Fibroblast of skin of back (primary cell): ENCODE results near the gene WDR43. TPM values are rescaled to one million over a fixed set of nuclear protein-coding genes. Genes with fewer than 3 reads are reported as not detected.
A peak's percentile ranks its signal among the peaks of the same experiment; 100 is the strongest.

Source experiments
- DNase-seq: peaks from one replicate; pipeline ENCODE4 v3.0.0-alpha.2; 2013
- polyA plus RNA-seq, 2 experiments: library from polyadenylated mRNA; unstranded; fragments of 120-200 nt; gene quantifications; one replicate each; pipeline ENCODE4 v1.2.1, GENCODE V29; 2013; ENCODE audit not compliant: insufficient read length in 2 of 2

WDR43 gene, protein sequence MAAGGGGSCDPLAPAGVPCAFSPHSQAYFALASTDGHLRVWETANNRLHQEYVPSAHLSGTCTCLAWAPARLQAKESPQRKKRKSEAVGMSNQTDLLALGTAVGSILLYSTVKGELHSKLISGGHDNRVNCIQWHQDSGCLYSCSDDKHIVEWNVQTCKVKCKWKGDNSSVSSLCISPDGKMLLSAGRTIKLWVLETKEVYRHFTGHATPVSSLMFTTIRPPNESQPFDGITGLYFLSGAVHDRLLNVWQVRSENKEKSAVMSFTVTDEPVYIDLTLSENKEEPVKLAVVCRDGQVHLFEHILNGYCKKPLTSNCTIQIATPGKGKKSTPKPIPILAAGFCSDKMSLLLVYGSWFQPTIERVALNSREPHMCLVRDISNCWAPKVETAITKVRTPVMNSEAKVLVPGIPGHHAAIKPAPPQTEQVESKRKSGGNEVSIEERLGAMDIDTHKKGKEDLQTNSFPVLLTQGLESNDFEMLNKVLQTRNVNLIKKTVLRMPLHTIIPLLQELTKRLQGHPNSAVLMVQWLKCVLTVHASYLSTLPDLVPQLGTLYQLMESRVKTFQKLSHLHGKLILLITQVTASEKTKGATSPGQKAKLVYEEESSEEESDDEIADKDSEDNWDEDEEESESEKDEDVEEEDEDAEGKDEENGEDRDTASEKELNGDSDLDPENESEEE
- 35.0 TPM for polyA plus RNA-seq (2013, experiment 1 of 2; ENCODE audit: insufficient read length)
- polyA plus RNA-seq (2013, experiment 2 of 2; ENCODE audit: insufficient read length) = 23.5 TPM

DNA sequence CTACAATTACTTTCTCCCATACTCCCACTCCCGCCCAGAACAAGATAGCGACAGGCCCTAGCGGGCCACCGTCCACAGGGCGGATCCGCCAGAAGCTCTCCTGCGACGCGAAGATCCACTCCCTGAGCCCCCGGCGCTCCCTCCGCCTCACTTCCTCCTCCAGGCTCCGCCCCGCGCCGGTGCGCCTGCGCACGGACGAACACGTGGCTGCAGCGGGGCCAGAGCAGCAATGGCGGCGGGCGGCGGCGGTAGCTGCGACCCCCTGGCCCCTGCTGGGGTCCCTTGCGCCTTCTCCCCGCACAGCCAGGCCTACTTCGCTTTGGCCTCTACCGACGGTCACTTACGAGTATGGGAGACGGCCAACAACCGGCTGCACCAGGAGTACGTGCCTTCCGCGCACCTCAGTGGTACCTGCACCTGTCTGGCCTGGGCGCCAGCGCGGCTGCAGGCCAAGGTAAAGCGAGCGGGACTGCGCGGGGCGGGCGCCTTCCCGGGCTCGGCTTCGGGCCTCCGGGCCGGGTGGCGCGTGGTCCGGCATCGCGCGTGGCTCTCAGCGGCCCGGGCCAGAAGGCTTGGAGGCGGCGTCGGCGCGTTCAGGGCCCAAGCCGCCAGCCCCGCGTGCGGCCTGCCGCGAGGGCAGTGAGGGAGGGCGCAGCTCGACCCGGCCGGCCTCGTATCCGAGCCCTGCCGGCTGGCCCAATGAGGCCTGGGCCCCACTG is at the start of gene WDR43:
Gene WDR43, plus strand, starts transcription at position 198 of the 719 bp plus-strand sequence. Its CDS starts 32 bp downstream, at position 230.
- DNase-seq = peak; percentile 99

DNA sequence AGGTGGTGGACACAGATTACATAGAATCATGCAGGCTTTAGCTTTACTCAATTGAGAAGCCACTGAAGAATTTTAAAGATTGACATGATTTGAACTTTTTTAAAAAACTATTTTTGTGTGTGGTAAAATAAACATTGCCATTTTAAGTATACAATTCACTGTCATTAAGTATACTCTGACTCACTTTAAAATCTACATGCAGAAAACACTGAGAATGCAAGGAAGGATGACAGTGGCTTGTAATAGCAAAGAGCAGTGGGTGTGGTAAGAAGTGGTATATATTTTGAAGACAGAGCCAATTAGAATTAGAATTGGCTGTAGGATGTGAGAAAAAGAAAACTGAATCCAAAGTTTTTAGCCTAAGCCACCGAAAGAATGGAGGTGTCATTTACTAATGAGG is 39.3 kb upstream of the WDR43 start:
- peak; percentile 62 for DNase-seq

DNA sequence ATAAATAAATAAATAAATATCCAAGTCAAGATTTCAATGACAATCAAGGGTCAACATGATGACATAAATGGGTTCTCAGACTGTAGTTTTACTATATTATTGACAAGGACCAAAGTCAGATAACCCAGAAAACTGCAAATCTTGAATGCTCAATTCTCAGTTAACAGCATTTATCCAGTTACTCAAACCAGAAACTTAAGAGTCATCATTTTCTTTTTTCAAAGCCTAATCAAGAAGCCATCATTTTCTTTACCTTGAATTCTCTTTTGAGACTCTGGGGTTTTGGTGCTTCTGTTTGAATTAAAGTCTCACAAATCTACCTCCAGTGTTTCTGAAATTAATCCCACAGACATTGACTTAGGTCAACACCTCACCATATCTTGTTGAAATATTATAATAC is 38.5 kb upstream of the WDR43 start:
- no peak for DNase-seq

DNA sequence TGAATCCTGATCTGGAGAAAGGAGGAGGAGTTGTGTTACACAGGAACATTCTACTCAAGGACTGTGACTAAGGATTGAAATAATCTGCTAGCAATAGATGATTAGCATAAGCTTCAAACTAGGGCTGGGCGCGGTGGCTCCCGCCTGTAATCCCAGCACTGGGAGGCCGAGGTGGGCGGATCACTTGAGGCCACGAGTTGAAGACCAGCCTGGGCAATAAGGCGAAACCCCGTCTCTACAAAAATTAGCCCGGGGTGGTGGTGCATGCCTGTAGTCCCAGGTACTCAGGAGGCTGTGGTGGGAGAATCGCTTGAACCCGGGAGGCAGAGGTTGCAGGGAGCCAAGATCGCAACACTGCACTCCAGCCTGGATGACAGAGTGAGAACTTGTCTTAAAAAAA is 25.9 kb upstream of the WDR43 start:
- DNase-seq = no peak

DNA sequence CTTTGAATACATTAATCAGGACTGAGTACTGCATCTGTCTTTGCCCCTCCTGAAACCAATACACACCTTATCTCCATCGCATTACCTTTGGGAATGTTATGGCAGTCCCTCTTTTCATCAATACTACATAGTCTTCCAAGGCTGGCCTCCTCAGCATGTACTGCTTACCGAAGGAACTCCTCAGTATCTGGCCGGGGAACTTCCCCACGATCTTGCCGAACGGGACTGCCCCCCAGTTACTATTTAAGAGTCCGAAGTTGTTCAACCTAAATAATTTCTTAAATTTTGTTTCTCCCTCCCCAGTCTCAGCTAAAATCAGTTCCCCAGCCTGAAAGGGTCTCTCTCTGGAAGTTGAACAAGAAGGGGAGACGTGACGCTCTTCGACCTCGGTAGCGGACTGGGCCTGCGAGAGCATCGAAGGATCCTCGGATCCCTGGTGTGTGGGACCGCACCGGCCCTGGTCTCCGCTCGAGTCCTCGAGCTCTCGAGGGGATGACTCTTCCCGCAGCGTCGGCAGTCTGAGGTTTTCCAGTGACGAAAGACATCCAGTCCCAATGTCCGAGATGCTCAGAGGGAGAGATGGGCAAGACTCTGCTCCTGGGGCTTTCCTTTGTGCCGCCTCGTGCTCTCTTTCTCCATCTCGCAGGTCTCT is 24.8 kb upstream of the WDR43 start:
- no peak for DNase-seq

DNA sequence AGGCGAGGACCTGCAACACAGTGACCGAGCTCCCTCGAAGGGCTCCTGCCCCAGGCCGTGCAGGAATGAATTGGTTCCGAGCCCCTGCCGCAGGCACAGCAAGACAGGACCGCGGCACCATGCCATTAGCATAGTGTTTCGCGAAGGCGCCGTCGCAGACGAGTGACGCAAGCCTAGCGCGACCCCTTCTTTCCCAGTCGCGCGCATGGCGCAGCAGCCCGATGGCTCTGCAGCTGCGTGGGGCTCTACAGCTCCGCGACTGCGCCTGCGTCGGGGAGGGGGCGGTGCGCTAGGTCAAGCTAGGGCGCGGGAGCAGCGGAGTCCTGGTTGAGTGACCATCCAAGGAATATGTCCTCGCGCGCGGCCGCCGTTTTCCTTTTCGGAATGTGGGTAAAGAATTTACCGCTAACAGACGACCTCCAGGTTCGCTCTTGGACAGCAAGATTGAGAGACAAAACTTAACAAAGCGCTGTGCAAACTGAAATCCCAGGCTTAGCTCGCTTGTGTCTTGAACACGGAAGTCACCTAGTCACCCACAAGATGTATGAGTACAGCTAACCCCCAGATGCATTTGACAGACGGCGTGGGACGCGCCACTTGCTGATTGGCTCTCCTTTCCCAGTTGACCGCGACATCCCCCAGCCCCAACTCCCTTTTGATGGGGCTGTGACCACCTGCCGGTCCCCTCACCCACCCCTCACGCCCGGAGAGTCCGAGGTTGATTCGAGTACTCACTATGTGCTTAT is 24.1 kb upstream of the WDR43 start, which contains the start of gene TRMT61B:
Gene TRMT61B, minus strand, starts transcription at position 164 of the 746 bp plus-strand sequence. Its CDS starts 32 bp downstream, at position 132.
- DNase-seq = peak; percentile 94

DNA sequence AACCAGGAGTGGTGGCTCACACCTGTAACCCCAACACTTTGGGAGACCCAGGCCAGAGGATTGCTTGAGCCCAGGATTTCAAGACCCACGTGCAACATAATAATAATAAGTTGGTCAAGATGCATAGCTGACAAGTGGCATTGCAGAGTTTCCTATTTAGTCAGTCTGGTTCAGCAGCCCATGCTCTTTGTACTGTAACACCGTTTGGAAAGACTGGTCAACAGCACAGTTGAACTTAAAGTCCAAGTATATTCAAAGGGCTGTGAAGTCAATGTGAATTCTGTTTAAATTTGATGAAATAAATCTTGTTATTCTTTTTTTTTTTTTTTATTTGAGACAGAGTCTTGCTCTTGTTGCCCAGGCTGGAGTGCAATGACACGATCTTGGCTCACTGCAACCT is 22.8 kb upstream of the WDR43 start:
- DNase-seq = no peak

DNA sequence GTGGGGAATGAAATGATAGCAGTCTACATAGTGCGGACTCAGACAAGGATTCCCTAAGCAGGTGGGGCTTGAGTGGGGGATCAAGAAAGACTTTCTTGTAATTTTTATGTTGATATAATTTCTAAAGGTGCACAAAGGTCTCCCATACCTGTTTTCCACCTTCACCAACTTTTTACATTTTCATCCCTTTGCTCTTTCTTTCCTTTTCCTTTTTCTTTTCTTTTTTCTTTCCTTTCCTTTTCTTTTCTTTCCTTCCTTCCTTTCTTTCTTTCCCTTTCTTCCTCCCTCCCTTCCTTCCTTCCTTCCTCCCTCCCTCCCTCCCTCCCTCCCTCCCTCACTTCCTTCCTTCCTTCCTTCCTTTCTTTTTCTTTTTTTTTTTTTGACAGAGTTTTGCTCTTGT is 14.3 kb upstream of the WDR43 start:
- DNase-seq = no peak

DNA sequence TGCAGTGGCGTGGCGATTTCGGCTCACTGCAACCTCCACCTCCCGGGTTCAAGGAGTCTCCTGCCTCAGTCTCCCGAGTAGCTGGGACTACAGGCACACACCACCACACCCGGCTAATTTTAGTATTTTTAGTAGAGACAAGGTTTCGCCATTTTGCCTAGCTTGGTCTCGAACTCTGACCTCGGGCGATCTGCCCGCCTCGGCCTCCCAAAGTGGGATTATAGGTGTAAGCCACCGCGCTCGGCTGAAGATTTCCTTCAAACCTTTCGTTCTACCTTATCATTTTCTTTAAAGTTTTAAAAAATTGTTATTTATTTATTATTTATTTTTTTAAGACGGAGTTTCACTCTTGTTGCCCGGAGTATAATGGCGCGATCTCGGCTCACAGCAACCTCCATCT is 979 bp upstream of the WDR43 start:
- no peak for DNase-seq

DNA sequence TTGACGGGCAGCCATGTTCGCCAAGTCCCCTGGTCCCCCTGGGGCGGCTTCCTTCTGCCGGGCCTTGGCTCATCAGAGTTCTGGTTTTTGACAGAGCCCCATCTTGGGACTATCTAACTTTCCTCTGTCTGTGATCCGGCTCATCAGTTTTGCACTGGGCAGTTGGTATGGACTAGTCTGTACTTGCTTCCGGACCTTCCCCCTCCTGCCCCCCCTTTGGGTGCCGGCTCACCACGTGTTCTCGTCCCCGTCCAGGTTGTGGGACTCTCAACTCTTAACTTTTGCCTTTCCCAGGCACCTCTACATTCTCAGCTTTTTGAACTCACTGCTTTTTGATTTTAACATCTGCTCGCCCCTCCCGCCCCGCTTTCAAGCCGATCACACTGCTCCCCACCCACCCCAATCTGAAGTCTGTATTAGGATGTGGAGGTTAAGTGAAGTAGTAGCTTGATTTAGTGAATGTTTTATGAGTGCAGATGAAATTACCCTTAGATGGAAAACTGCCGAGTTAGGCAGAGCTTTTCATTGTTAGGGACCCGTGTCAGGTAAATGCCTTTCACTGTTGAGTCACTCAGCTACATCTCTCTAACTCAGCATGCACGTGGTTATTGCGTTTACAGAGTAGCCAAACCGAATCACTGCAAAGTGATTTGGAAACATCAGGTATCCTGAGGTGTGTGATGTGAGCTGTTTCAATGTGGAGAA is 874 bp downstream of the WDR43 start:
- peak; percentile 32 for DNase-seq

DNA sequence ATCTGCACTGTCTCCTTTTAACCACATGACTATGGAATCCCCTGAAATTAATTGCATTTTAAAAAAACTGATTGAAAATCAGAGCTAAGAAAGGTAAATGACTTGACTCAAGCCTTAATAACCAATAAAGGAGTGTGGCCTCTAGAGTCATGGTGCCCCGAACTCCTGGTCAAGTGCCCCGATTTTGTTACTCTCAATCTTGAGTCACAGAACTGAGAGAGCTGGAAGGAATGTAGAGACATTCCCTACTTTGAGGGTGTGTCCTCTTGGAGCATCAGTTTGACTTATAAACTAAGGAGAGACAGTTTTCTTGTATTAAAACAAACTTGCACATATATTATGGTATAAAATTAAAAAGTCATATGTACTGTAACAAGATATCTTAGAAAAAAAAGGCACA is 2.4 kb downstream of the WDR43 start:
- DNase-seq = peak; percentile 71

DNA sequence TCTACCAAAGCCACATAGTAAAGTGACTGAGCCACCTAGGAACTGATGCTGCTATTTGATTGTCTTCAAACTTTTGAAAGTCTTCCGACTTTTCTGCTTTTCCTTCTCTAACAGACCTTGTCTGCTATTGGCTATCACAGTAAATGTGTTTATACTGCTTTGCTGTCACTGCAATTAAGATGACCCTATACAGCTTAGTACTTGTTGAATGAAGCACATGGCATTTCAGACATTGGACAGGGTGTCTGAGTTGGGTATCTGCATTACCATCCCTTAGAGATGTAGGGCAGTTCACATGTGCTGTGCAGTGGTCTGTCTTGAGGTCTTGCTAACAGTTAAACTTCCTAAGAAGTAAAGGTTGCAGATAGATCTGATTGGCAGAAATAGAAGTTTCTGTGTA is 3.6 kb downstream of the WDR43 start:
- no peak for DNase-seq

DNA sequence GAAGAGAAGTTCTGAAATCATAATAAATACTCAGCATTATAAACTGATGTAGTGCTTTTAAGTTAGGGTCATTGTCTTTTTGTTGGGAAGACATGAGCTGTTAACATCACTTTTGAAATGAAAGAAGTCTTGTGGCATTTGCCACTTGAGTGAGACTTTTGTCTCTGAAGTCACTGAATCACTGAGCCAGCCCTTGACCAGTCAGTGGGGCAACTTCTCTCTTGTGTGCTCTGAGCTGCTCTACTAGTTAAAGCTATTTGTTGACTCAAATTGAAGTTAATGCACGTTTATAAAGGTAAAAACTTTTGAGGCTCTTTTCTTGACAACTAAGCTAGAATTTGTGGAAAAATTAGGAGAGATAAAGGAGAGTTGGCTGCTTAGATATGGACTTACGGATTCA is 6.7 kb downstream of the WDR43 start:
- no peak for DNase-seq

DNA sequence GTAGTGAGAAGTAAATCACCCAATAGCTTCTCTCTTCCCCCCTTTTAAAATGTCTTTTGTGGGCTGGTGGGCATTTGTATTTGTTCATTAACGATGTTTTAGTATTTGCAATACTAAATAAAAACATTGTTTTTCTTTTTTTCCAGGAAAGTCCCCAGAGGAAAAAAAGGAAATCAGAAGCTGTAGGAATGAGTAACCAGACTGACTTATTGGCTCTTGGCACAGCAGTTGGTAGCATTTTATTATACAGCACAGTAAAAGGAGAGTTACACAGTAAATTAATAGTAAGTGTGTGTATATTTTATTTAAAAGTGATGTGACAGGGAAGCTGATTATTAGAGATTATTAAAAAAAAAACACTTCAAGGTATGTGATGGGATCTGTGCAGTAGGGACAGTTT is 7.4 kb downstream of the WDR43 start:
- DNase-seq = no peak

DNA sequence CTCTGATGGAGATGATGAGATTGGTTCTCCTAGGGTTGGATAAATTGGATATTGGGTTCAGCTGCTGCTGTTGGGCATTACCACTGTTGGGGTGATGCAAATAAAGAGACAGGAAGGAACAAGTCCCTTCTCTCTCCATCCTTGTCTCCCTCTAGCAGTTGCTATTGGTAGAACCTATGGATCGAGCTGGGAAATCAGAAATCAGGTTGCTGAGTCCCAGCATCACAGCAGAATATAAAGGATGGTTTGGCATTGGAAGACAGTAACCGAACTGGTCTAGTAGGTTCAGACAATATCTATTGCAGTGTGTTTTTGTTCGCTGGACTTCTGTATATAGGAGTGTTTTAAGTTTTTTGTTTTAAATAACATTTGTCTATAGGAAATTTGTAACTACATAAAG is 8.1 kb downstream of the WDR43 start:
- no peak for DNase-seq

DNA sequence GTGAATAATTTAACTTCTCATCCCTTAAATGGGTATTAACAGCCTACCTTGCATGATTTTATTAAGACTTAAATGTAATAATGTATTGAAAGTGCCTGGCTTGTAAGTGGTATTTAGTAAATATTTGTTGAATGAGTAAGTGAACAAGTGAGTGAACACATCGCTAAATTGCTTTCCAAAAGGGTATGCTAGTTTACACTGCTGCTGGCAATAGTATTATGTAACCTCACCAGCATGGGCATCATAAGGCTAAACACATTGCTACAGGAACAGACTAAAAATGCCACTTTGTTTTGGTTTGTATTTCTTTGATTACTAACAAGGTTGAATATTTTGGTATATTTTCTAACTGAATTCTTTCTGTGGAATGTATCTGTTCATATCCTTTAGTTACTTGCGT is 9.8 kb downstream of the WDR43 start:
- peak; percentile 17 for DNase-seq

DNA sequence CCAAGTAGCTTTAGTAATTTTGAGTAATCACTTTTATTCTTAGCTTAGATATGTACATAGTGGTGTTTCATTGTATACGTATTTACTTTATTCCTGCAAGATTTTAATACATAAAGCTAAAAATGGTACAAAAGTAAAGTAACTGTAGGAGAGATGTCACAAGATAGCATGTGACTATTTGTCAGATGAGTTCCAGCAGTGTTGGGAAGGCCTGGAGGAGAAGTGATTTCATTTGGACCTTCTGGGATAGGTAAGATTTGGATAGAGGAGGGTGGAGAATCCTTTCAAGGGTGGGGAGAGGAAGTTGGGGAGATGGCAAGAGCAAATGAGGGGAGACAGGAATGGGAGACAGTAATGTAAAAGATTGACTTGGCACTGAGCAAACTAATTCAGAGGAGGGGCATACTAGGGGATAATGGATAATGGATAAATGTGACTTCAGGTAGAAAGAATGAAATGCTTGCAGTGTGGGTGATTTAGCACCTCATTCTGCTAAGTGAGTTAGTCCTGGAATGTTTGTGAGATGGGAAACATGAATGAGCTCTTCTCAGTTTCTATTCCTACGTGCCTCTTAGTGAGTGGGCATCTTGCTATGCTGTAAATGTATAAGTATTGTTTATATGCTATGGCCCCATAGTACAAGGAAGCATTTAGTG is 10.5 kb downstream of the WDR43 start:
- no peak for DNase-seq

DNA sequence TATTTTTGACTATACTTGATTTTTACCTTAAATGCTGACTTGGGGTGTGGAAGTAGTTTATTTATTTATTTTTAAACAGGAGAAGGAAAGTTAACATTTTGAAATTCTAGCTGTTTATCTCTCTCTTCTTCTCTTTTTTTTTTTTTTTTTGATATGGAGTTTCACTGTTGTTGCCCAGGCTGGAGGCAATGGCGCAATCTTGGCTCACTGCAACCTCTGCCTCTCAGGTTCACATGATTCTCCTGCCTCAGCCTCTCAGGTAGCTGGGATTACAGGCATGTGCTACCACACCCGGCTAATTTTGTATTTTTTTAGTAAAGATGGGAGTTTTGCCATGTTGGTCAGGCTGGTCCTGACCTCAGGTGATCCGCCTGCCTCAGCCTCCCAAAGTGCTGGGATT is 11.1 kb downstream of the WDR43 start:
- DNase-seq = no peak

DNA sequence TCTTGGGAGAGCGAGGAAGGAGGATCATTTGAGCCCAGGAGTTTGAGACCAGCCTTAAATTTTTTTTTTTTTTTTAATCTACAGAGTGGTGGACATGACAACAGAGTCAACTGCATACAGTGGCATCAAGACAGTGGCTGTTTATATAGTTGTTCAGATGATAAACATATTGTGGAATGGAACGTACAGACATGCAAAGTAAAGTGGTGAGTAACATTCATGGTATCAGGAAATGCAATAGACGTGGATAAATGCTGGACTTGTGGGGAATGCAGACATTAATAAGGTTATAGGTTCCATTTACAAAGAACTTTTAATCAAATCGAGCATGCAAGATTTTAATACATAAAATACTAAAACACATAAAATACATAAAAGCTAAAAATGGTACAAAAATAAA is 11.9 kb downstream of the WDR43 start:
- peak; percentile 19 for DNase-seq

DNA sequence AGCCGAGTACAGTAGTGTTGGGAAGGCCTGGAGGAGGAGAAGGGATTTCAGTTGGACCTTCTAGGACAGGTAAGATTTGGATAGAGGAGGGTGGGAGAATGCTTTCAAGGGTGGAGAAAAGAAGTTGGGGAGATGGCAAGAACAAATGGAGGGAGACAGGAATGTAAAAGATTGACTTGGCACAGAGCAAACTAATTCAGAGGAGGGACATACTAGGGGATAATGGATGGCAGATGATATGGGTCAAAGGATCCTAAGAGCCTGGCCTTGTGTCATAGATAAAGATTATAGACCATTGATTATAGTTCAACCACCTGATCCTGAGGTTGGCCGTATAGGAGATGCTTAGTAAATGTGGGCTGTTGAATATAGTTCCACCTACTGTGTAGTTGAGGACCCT is 12.4 kb downstream of the WDR43 start:
- DNase-seq = no peak

DNA sequence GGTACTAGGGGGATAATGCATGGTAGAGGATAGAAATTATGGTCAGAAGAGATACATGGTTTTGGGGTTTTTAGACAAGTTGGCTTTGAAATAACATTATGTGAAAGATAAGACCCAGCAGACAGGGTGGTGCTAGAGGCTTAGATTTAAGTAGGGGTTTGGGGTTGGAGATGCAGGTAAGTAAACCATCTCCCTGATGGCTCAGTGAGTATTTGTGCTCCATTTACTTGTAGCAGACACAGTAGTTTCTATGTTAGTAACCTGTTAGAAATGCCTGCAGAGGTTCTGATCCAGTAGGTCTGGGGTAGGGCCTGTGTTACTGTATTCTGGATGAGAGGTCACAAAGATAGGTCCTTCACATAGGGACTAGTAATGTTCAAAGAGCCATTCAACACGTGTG is 13.7 kb downstream of the WDR43 start:
- DNase-seq = no peak
